ENCODE data around the gene UNC93A. TPM values are rescaled to one million over a fixed set of nuclear protein-coding genes. Genes with fewer than 3 reads are reported as not detected.
"Not testable (repeated sequence)": the region's sequence is repeated elsewhere in the genome, so short reads cannot be mapped to it uniquely, and the experiment has no call there.

The UNC93A gene
- total RNA-seq, 1 donor from 2014 or later, result not detected

DNA sequence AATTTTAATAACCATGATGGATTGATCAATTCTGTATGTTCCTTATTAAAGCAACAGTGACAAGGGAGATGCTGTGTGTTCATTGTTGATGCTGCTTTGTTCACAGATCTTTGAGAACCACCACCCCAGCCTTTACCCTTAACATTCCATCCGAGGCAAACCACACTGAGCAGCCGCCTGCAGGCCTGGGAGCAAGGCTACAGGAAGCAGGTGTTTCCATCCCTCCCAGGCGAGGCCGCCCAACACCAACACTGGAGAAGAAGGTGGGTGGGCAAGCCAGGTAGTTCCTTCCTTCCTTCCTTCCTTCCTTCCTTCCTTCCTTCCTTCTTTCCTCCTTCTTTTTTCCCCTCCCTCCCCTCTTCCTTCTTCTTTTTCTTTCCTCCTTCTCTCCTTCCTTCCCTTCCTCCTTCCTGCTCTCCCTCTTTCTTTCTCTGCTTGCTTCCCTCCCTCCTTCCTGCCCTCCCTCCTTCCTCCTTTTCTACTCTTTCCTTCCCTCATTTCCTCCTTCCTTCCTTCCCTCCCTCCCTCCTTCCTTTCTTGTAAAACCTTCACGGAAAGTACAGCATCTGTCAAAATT lies 47.5 kb downstream of the UNC93A start:
- DNase-seq (ENCODE audit: low read depth in 2 of 2), result no peak

DNA sequence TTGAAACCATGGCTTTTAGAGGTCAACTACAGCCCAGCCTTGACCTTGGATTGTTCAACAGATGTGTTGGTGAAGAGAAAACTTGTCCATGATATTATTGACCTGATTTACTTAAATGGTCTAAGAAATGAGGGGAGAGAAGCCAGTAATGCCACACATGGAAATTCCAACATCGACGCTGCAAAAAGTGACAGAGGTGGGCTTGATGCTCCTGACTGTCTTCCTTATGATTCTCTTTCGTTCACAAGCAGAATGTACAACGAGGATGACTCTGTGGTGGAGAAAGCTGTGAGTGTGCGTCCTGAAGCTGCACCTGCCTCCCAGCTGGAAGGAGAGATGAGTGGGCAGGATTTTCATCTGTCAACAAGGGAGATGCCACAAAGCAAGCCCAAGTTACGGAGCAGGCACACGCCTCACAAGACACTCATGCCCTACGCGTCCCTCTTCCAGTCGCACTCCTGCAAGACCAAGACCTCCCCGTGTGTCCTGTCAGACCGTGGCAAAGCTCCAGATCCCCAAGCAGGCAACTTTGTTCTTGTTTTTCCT lies 50.0 kb downstream of the UNC93A start:
- no peak for DNase-seq (ENCODE audit: low read depth in 2 of 2)

DNA sequence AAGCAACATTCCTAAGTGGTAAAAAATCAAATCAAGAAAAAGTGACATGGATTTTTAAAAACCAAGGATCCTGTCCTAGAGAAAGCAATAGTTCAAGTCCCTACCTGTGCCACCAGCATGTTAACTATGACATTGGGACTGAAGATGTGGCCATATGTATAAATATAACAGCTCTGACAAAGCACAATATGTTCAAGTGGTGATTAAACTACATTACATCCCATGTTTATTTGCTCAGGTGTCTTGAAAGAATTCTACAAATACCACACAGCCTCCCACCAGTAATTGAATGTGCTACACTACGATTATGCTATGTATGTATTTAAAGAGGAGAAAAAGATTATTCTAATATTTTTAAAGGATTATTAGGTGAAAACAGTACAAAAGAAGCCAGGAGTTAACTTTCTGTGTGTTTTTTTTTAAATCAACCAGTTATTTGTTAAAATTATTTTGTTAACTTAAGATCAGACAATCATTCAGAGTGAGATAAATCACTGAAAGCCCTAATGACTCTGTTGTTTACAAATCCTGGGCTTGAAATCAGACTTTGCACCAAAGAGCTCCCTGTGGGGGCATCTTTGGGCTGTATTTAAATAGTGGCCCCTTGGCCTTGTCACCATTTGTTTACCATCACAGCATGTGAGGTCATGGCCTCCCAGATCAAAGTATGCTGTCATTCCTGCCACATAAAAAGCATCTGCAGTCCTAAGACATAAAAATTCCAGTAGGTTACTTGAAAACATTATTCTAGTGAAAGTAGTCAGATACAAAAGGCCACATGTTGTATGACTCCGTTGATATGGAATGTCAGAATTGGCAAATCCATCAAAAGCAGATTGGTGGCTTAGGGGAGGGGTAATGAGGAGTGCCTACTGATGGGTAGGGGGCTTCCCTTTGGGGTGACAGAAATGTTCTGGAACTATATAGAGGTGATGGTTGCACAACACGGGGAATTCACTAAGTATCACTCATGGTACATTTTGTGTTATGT lies 50.8 kb downstream of the UNC93A start:
- DNase-seq (ENCODE audit: low read depth in 2 of 2), result no peak

DNA sequence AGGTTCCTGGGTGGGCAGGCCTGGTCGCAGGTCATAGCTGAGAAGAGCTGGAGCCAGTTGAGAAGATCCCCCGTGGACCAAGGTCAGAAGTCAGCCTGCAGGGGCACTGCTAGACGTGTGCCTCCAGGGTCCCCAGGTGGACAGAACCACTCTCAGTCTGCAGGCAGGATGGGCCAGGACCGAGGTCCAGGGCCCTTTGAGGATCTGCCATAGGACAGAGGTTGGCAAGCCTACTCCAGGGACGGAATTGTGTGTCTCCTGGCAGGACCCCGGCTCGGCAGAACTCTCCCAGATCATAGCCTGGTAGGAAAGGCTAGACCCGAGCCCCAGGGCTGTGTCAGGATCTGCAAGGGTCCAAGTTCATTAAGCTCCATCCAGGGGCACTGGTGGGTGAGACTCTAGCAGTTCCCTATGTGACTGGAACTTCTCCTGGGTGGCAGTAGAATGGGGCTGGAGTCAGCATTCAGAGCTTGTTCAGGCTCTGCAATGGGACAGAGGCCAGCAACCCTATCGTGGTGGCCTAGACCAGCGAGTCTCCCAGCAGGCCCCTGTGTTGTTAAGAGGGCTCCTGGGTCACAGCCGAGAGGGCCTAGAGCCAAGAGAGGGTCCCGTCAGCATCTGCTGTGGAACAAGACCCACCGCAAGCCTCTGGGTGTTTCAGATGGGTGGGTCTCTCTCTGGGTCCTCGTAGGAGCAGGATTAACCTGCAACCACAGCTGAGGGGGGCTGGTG lies 51.9 kb downstream of the UNC93A start:
- no peak for DNase-seq (ENCODE audit: low read depth in 2 of 2)

DNA sequence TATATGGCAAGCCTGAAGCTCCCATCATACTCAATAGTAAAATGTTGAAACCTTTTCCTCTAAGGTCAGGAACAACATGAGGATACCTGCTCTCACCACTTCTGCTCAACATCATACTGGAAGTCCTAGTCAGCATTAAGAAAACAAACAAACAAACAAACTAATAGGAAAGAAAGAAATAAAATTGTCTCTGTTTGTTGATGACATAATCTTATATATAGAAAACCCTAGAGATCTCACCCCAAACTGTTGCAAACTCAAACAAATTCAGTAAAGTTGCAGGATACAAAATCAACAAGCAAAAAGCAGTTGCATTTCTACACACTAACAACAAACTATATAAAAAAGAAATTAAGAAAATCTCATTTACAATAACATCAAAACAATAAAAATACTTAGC lies 54.2 kb downstream of the UNC93A start:
- no peak for DNase-seq (ENCODE audit: low read depth in 2 of 2)

DNA sequence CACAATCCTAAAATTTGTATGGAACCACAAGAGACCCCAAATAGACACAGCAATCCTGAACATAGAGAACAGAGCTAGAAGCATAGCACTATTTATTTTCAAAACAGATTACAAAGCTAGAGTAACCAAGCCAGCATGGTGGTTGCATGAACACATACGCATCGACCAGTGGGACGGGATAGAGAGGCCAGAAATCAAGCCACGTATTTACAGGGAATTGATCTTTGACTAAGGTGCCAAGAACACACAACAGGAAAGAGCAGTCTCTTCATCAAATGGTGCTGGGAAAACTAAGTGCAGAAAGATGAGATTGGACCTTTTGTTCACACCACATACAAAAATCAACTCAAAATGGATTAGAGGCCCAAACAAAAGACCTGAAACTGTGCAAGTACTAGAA lies 54.8 kb downstream of the UNC93A start:
- DNase-seq (ENCODE audit: low read depth in 2 of 2), result no peak

DNA sequence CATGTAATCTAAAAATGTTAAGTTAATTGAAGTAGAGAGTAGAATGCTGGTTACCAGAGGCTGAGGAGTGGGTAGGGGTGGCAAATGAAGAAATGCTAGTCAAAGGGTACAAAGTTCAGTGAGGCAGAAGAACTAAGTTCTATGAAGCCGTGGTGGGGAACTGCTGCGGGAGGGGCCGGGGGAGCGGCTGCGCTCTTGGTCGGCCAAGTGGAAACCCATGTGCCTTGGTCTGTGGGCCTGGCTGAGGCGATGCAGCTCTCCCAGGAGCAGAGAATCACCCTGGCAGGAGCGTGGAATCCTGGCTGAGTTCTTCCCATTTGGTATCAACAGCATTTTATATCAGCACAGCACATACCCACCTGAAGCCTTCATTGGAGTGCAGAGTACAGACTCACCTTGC lies 56.1 kb downstream of the UNC93A start:
- no peak for DNase-seq (ENCODE audit: low read depth in 2 of 2)

DNA sequence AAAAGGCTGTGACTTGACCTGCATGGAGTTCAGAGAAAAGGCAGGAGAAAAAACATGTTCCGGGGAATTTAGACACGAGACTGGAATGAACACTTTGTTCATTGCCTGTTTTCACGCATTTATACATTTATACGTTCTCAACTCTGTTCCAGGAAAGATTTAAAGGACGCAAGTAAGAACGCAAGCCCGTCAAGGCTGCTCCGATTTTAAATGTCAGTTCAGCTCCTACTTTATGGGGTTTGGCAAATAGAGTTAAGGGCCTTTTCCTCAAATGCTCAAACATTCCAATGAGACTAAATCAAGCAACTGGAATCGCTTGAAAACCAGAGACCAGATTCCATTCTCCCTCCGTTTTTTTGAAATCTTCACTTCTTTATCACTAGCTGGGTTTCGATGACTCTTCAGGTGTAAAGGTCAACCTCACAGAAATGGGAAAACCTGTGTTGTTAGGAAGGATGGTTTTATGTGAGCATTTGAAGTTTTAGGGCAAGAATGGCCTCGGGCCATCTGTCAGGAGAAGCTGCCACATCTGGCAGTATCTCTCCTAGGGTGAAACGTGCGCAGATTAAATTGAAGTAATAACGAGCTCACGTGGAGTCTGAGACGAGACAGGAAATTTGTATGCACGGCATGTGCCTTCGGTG lies 58.6 kb downstream of the UNC93A start:
- DNase-seq (ENCODE audit: low read depth in 2 of 2), result no peak

DNA sequence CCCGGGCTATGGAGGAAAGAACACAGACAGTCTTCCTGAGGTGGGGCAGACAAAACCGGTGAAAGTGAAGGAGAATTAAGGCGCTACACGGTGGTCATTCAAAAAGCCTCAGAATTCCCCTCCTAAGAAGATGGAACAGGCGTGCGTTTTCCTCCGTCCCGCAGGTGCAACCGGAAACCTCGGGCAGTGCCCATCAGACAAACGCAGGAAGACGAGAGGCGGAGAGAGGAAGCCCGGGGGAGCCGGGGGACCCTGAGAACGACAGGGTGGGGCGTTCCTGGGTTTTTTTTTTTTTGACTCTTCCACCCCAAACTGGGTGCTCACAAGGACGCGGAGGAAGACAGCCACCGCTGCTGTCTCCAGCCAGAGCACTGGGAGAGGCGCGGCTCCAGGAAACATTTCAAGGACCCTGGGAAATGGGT lies 59.2 kb downstream of the UNC93A start:
- DNase-seq (ENCODE audit: low read depth in 2 of 2), result no peak

DNA sequence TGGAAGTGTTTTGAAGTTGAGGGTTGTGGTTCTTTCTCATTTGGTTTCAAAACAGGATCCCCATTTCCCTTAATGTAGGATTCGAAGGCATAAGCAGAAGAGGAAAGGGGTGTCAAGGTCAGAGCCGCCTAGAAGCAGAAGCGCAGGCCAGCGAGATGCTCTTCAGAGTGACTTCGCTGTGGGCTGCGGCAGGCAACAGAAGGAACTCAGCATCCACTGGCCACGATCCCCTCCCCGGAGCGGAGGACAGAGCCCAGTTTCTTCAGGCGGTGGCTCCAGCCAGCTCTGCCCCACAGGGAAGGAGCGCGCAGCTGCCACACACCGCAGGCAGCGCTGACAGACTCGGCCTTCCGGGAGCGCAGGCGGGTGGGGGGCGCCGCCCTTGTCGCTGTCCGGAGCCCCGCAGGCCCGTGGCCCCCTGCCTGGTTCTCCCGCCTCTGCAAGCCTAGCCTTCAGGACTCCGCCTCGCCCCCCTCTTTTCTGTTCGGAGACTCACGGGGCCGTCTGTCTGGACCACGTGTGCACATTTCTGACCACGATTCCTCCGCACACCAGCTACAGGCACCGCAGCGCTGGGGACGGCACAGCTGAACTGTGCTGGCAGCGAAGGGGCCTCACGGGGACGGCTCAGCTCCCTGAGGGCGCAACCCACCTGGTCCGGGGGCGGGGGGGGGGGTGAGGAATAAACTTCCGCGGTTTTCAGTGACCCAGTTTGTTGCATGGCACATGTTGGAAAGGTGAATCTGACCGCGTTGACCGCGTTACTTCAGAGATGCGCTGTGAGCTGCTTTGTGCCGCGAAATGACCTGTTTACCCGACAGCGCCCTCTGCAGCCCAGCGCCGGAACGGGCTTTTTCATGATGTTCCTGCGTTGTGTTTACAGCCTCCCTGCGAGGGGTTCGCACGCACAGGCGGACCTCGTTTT lies 59.9 kb downstream of the UNC93A start:
- peak; percentile 33 to 71 for DNase-seq (ENCODE audit: low read depth in 2 of 2)

DNA sequence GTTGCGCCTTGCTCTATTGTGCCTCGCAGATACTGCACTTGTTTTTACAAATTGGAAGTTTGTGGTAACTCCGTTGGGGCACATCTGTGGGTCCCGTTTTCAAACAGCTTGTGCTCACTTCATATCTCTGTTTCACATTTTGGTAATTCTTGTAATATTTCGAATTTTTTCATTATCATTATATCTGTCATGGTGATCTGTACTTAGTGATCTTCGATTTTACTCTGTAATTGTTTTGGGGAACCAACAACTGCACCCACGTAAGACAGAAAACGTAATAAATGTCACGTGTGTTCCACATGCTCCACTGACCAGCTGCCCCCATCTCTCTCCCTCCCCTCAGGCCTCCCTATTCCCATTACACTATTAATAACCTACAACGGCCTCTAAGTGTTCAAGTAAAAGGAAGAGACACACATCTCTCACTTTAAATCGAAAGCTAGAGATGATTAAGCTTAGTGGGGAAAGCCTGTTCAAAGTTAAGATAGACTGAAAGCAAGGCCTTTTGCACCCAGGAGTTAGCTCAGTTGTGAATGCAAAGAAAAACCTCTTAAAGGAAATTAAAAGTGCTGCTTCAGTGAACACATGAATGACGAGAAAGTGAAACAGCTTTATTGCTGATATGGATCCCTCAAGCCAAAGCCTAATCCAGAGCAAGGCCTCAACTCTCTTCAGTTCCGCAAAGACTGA lies 60.7 kb downstream of the UNC93A start:
- no peak for DNase-seq (ENCODE audit: low read depth in 2 of 2)

DNA sequence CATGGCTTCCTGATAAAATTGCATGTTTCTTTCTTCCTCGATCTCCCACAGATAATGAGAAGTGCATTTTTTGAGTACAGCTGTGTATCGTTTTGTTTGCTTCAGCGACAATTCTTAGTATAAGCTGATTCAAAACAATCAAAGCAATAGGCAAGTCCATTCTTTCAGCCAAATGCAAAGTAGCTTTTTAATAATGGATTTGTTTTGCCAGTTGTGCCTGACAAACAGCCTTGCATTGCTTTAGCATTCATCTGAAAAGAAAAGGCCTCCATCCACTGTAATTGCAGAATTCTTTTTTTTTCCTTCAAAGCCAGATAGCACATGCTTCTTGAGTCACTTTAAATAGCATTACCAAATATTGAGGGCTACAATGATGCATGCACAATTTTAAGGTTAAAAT lies 65.8 kb downstream of the UNC93A start:
- no peak for DNase-seq (ENCODE audit: low read depth in 2 of 2)

DNA sequence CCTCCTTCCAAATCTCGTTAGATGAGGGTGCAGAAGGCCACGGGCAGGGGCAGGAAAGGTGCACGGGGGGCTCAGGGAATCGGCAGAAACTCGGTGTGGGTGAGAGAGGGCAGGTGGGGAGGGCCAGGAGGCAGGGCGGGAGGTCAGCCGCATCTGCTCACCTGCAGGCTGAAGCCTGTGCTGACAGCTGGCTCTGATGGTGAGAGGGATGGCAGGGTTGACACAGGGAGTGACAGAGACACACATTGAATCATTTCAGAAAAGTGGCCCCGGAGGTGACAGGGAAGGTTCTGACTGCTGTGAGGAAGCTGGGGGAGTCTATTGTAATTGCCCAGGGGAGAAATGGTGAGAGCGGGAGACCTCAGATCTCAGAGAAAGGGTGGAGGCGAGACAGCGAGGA lies 67.3 kb downstream of the UNC93A start:
- DNase-seq (ENCODE audit: low read depth in 2 of 2), result not testable (repeated sequence)

DNA sequence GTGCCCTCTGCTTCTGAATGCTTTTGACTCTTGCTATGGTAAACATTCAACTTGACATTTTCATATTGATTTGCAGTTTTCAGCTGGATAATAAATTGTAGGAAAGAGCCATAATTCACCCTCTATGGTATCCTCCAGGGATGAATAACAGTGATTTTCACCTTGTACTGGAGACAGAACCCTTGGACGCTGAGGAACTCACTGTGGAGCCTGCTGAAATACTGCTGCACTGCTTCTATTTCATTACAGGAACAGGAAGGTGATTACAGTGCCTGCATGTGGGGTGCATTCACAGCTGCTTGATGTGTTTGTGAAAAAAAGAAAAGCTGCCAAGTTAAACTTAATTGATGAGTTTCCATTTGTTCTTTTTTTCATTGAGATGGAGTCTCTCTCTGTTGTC lies 70.1 kb downstream of the UNC93A start:
- not testable (repeated sequence) for DNase-seq (ENCODE audit: low read depth in 2 of 2)

Other genes with a start within 250 kb of the UNC93A start
- gene CCR6, start 168.2 kb upstream of the UNC93A start, total RNA-seq, result not detected in 2 replicates
- gene GPR31, start 133.3 kb upstream of the UNC93A start, total RNA-seq, result not detected in 2 replicates
- gene TTLL2, start 33.8 kb downstream of the UNC93A start, total RNA-seq, result not detected in 2 replicates